ENCODE results near the gene GRK5. TPM values are rescaled to one million over a fixed set of nuclear protein-coding genes. Genes with fewer than 3 reads are reported as not detected.
"Not testable (repeated sequence)": the region's sequence is repeated elsewhere in the genome, so short reads cannot be mapped to it uniquely, and the experiment has no call there.

Gene GRK5
- total and polyA plus RNA-seq, 4 donors = 18.5 to 43.1 (median 40.3) TPM

- H3K4me1 ChIP-seq (ENCODE audit: control insufficient read depth in 5 of 5, insufficient read depth in 5 of 5, low read length in 5 of 5) = peaks cover 19 to 50% (median 27%) of the 10 kb centered on the region in 5 donors
- H3K9me3 ChIP-seq (ENCODE audit: control insufficient read depth in 4 of 4, insufficient read depth in 3 of 4, low read length in 3 of 4) = no peaks in the 10 kb centered on the region
- no peaks in the 10 kb centered on the region for H3K36me3 ChIP-seq (ENCODE audit: control insufficient read depth in 4 of 4, insufficient read depth in 4 of 4, low read length in 4 of 4)
- ATAC-seq (ENCODE audit: insufficient read depth, low FRiP score) (no peak), DNase-seq (peak; percentile 54 to 83 (median 72))
- H3K4me3 ChIP-seq = no peak overlapping the region
- H3K9ac ChIP-seq (ENCODE audit: insufficient read depth in 1 of 2, low read length in 2 of 2) = peak overlapping the region in 1 of 2 donors; percentile 71
- H3K27ac ChIP-seq (ENCODE audit: low read depth in 1 of 2, low read length in 1 of 2) = peak overlapping the region; percentile 54 to 76
- WGBS, 2 donors = 47 to 64% methylated on average over 8 of the region's 8 CpGs
- H3K27me3 ChIP-seq (ENCODE audit: control insufficient read depth in 3 of 3, insufficient read depth in 3 of 3, low read length in 2 of 3) = no peaks in the 10 kb centered on the region
- no peak for TF ChIP-seq CTCF (IDR thresholded peaks at IDR 0.05; ENCODE audit: control extremely low read depth, extremely low read depth)
These were observed 30.5 kb downstream of the GRK5 start for GRCh38 chr10:119237722-119238436.

GRCh38 chr10:119238577-119238976, 31.2 kb downstream of the GRK5 start:
- WGBS, 2 donors = 70 to 77% methylated on average over 8 of the region's 8 CpGs
- Histone ChIP-seq H3K36me3 (ENCODE audit: control insufficient read depth in 4 of 4, insufficient read depth in 4 of 4, low read length in 4 of 4) (no peaks in the 10 kb centered on the region), H3K27me3 (ENCODE audit: control insufficient read depth in 3 of 3, insufficient read depth in 3 of 3, low read length in 2 of 3) (no peaks in the 10 kb centered on the region), H3K4me3 (no peak overlapping the region), H3K9me3 (ENCODE audit: control insufficient read depth in 4 of 4, insufficient read depth in 3 of 4, low read length in 3 of 4) (no peaks in the 10 kb centered on the region), H3K27ac (ENCODE audit: low read depth in 1 of 2, low read length in 1 of 2) (peak overlapping the region; percentile 54 to 76), H3K9ac (ENCODE audit: insufficient read depth in 1 of 2, low read length in 2 of 2) (peak overlapping the region in 1 of 2 donors; percentile 23), H3K4me1 (ENCODE audit: control insufficient read depth in 5 of 5, insufficient read depth in 5 of 5, low read length in 5 of 5) (peaks cover 14 to 52% (median 27%) of the 10 kb centered on the region in 5 donors)
- ATAC-seq (ENCODE audit: insufficient read depth, low FRiP score) (no peak), DNase-seq (no peak)
- no peak for TF ChIP-seq CTCF (IDR thresholded peaks at IDR 0.05; ENCODE audit: control extremely low read depth, extremely low read depth)

GRCh38 chr10:119239015-119239414, 31.6 kb downstream of the GRK5 start:
- peaks cover 10 to 50% (median 22%) of the 10 kb centered on the region in 5 donors for H3K4me1 ChIP-seq (ENCODE audit: control insufficient read depth in 5 of 5, insufficient read depth in 5 of 5, low read length in 5 of 5)
- ATAC-seq (ENCODE audit: insufficient read depth, low FRiP score); H3K36me3 ChIP-seq (ENCODE audit: control insufficient read depth in 4 of 4, insufficient read depth in 4 of 4, low read length in 4 of 4); H3K27ac ChIP-seq (ENCODE audit: low read depth in 1 of 2, low read length in 1 of 2); H3K9ac ChIP-seq (ENCODE audit: insufficient read depth in 1 of 2, low read length in 2 of 2); H3K9me3 ChIP-seq (ENCODE audit: control insufficient read depth in 4 of 4, insufficient read depth in 3 of 4, low read length in 3 of 4); H3K27me3 ChIP-seq (ENCODE audit: control insufficient read depth in 3 of 3, insufficient read depth in 3 of 3, low read length in 2 of 3); DNase-seq; H3K4me3 ChIP-seq: not testable (repeated sequence)
- WGBS, 2 donors = 74 to 85% methylated on average over 6 of the region's 6 CpGs

GRCh38 chr10:119239630-119240029, 32.3 kb downstream of the GRK5 start:
- H3K36me3 ChIP-seq (ENCODE audit: control insufficient read depth in 4 of 4, insufficient read depth in 4 of 4, low read length in 4 of 4); ATAC-seq (ENCODE audit: insufficient read depth, low FRiP score); H3K9ac ChIP-seq (ENCODE audit: insufficient read depth in 1 of 2, low read length in 2 of 2); H3K9me3 ChIP-seq (ENCODE audit: control insufficient read depth in 4 of 4, insufficient read depth in 3 of 4, low read length in 3 of 4); H3K27me3 ChIP-seq (ENCODE audit: control insufficient read depth in 3 of 3, insufficient read depth in 3 of 3, low read length in 2 of 3); H3K4me3 ChIP-seq; DNase-seq; H3K27ac ChIP-seq (ENCODE audit: low read depth in 1 of 2, low read length in 1 of 2): not testable (repeated sequence)
- peaks cover 7 to 47% (median 18%) of the 10 kb centered on the region in 5 donors for H3K4me1 ChIP-seq (ENCODE audit: control insufficient read depth in 5 of 5, insufficient read depth in 5 of 5, low read length in 5 of 5)
- 84 to 92% methylated on average over 4 of the region's 4 CpGs for whole genome bisulfite sequencing, 2 donors

All from lung (tissue), 12 donors.